Activated CD4-positive, alpha-beta T cell treated with anti-CD3 and anti-CD28 coated beads, Interleukin-2, amount 10 ng/mL, durations not matched to agents 7 days and 5 days (primary cell): ENCODE results near the gene CEP85. TPM values are rescaled to one million over a fixed set of nuclear protein-coding genes. Genes with fewer than 3 reads are reported as not detected.

ENCODE experiments used
- CTCF ChIA-PET: fragments of 350-600 bp; sonication (Branson Sonifier 250); formaldehyde crosslinking; loops from one replicate; lab custom pipeline; 2021; ENCODE audit warnings: antibody characterized with exemption; lab: Charles Lee
- POLR2A ChIA-PET: fragments of 350-600 bp; sonication (Branson Sonifier 250); formaldehyde crosslinking; loops from one replicate; lab custom pipeline; 2021; ENCODE audit warnings: antibody characterized with exemption; lab: Charles Lee
- DNase-seq: peaks from one replicate; pipeline ENCODE4 v3.0.0-alpha.2; 2020
- H3K27ac Mint-ChIP-seq: one replicate; pipeline ENCODE4 v1.8.0; 2021; ENCODE audit warnings: mild to moderate bottlenecking, moderate library complexity, mixed read lengths
- H3K27me3 Mint-ChIP-seq: one replicate; pipeline ENCODE4 v1.8.0; 2021; ENCODE audit warnings: mixed read lengths
- H3K36me3 Mint-ChIP-seq: one replicate; pipeline ENCODE4 v1.8.0; 2021; ENCODE audit warnings: low read depth, mixed read lengths
- H3K4me1 Mint-ChIP-seq: one replicate; pipeline ENCODE4 v1.8.0; 2021; ENCODE audit warnings: mixed read lengths
- H3K4me3 Mint-ChIP-seq: one replicate; pipeline ENCODE4 v1.8.0; 2021; ENCODE audit warnings: mild to moderate bottlenecking, moderate library complexity, mixed read lengths
- H3K9me3 Mint-ChIP-seq: one replicate; pipeline ENCODE4 v1.8.0; 2021; ENCODE audit warnings: mixed read lengths
- total RNA-seq, 2 experiments: library from RNA; stranded (reverse); gene quantifications; one replicate each; pipeline ENCODE4 v1.2.3, GENCODE V29; 2021

CEP85 gene
- total RNA-seq, 2 experiments from 2014 or later = 46.9 to 49.0 TPM

DNA sequence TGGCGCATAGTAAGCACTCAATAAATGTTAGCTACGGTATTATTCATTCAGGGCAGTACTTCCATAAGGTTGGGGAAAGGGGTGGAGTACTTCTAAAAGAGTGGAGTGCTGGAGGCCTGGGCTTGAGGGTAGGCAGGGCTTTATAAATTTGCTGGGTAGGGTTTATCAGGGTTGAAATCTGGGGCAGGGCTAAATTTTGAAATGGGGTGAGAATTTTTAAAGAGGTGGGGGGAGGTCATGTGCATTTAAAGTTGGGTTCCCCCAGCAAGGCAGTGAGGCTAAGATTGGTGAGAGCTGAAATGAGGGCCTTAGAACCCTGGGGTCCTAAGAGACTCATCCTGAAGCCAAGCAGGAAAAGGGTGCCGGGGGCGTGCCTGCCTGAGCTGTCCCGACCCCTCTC, 33.6 kb upstream of the CEP85 start:
- POLR2A ChIA-PET = no interaction called here
- H3K4me3 Mint-ChIP-seq = no peak overlapping the region

DNA sequence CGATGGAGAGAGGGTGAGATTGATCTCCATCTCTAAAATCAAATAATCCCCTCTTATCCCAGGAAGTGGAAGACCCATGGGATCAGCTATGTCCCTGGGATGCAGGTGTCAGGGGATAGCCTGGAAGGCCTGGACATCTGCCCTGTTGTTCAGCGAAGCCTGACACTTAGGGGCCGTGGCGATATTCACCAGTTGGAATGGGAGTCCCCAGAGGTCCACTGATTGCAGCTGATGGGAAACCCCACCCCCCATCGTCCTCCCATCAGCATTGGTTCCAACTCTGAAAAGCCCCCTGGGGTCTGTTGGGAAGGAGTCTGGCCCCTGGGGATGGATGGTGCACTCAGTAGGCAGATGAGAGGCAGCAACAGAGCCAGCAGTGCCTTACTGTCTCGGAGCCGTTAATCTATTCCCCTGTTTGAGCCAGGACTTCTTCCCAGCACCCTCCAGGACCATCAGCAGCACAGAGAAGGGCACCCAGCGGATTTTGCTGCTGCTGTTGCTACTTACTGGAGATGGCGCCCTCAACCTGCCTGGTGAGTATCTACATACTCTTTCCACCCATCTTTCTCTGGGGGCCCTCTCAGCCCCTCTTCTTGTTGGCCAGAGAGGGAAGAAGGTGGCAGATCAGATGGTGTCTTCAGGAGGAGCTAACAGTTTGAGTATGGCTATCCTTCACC, 30.2 kb upstream of the CEP85 start:
- Mint-ChIP-seq H3K4me3 (no peak overlapping the region), H3K27me3 (no peaks in the 10 kb centered on the region), H3K36me3 (no peaks in the 10 kb centered on the region), H3K9me3 (no peaks in the 10 kb centered on the region), H3K4me1 (peaks cover 38% of the 10 kb centered on the region), H3K27ac (peak overlapping the region; percentile 84)
- no peak for DNase-seq
- POLR2A ChIA-PET = no interaction called here
- CTCF ChIA-PET = interaction anchor here (0.6 to 3.6 kb wide), 9 partner anchors 12 to 57 kb away, joined by 3 to 20 read pairs (median 3); partner anchors contain the start of genes CEP85 and ZNF593

More for the DNA sequence above, 33.6 kb upstream of the CEP85 start:
- CTCF ChIA-PET = interaction anchor here (1.0 to 1.2 kb wide), 2 partner anchors 12 to 170 kb away, joined by 3 to 4 read pairs; no protein-coding TSS in a partner anchor
- Mint-ChIP-seq H3K9me3 (no peaks in the 10 kb centered on the region), H3K4me1 (peaks cover 38% of the 10 kb centered on the region), H3K27ac (peak overlapping the region; percentile 84), H3K27me3 (no peaks in the 10 kb centered on the region), H3K36me3 (no peaks in the 10 kb centered on the region)
- no peak for DNase-seq

DNA sequence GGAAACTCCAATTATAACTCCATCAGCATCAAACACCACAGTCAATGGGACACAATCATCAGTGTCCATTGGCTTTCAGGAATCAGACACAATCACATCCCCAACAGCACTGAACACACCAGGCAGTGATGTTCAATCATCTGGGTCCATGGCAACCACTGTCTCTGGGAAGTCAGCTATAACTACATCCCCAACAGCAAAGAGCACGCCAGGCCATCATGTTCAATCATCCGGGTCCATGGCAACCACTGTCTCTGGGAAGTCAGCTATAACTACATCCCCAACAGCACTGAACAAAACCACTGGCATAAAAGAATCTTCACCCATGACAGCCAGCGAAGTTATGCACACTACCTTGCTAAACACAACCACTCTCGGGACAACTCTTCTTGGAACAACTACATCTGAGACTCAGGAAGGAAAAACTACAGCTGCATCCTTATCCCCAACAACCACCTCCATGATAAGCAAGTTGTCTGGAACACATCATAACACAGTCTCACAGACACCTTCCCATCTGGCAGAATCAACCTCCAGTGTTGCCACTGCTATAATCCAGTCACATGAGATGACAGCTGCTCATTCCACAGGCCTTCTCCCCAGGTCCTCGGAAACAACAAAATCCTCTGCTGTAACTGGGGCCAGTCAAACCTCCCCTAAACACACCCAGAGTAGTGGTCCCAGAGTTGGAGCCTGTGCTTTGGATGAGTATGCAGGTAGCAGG, 23.7 kb upstream of the CEP85 start:
- no peak overlapping the region for H3K27ac Mint-ChIP-seq
- POLR2A ChIA-PET = no interaction called here

DNA sequence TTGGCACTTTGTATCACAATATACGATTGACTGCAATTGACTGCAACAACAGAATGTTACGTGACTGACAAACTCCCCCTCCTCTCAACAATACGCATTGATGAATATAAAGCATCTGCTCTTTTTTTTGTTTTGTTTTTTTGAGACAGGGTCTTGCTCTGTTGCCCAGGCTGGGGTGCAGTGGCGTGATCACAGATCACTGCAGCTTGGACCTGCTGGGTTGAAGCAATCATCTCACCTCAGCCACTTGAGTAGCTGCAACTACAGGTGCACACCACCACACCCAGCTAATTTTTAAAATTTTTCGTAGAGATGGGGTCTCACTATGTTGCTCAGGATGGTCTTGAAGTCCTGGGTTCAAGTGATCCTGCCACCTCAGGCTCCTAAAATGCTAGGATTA, 21.3 kb upstream of the CEP85 start:
- Mint-ChIP-seq H3K9me3 (no peaks in the 10 kb centered on the region), H3K27me3 (peaks cover 15% of the 10 kb centered on the region), H3K27ac (no peak overlapping the region), H3K4me1 (no peaks in the 10 kb centered on the region), H3K4me3 (no peak overlapping the region), H3K36me3 (no peaks in the 10 kb centered on the region)
- POLR2A ChIA-PET = no interaction called here
- no peak for DNase-seq
- CTCF ChIA-PET = interaction anchor here (0.7 to 7.3 kb wide), 2 partner anchors 21 to 26 kb away, joined by 3 to 31 read pairs; partner anchors contain the start of gene CEP85

More for the DNA sequence above, 23.7 kb upstream of the CEP85 start:
- CTCF ChIA-PET = interaction anchor here (0.6 to 7.3 kb wide), 8 partner anchors 19 to 507 kb away, joined by 3 to 31 read pairs (median 4); partner anchors contain the start of genes CEP85 and ZNF593
- Mint-ChIP-seq H3K4me1 (no peaks in the 10 kb centered on the region), H3K27me3 (peaks cover 11% of the 10 kb centered on the region), H3K9me3 (no peaks in the 10 kb centered on the region), H3K36me3 (no peaks in the 10 kb centered on the region), H3K4me3 (no peak overlapping the region)
- DNase-seq = no peak

DNA sequence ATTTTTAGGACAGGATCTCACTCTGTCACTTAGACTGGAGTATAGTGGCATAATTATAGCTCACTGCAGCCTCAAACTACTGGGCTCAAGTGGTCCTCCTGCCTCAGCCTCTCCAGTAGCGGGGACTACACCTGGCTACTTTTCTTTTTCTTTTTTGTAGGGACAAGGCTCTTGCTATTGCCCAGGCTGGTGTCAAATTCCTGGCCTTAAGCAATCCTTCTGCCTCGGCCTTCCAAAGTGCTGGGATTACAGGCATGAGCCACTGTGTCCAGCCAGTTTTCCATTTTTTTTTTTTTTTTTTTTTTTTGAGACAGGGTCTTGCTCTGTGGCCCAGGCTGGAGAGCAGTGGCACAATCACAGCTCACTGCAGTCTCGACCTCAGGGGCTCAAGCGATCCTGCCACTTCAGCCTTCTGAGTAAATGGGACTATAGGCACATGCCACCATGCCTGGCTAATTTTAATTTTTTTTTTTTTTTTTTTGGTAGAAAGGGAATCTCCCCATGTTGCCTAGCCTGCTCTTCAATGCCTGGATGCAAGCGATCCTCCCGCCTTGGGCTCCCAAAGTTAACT, 20.6 kb upstream of the CEP85 start:
- H3K27me3 Mint-ChIP-seq = peaks cover 15% of the 10 kb centered on the region
- CTCF ChIA-PET = interaction anchor here (7.3 kb wide), 1 partner anchor 21 kb away, joined by 31 read pairs; the partner anchor contains the start of gene CEP85
- H3K4me1 Mint-ChIP-seq = no peaks in the 10 kb centered on the region
- H3K4me3 Mint-ChIP-seq = no peak overlapping the region
- DNase-seq = no peak
- no peaks in the 10 kb centered on the region for H3K9me3 Mint-ChIP-seq
- H3K27ac Mint-ChIP-seq = no peak overlapping the region
- POLR2A ChIA-PET = no interaction called here
- no peaks in the 10 kb centered on the region for H3K36me3 Mint-ChIP-seq

DNA sequence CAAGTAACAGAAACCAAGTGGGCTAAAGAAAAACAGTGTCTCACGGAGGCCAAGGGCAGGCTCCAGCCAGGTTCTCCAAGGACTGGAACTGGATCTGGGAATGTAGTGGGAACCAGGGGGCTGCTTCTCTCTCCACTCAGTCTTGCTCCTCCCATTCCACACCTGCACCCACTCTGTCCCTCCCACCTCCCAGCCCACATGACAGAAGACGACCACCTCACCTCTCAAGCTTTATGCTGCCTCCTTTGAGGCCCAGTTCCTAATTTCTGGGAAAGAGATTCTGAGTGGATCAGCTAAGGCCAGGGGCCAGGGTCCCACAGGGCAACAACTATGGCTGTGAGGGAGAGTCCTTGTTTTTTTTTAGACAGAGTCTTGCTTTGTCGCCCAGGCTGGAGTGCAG, 18.8 kb upstream of the CEP85 start:
- no peak for DNase-seq
- Mint-ChIP-seq H3K4me1 (no peaks in the 10 kb centered on the region), H3K36me3 (no peaks in the 10 kb centered on the region), H3K9me3 (no peaks in the 10 kb centered on the region), H3K27ac (no peak overlapping the region), H3K4me3 (no peak overlapping the region), H3K27me3 (peaks cover 8% of the 10 kb centered on the region)
- ChIA-PET CTCF (interaction anchor here (0.7 to 7.3 kb wide), 4 partner anchors 11 to 419 kb away, joined by 4 to 31 read pairs (median 4); partner anchors contain the start of gene CEP85), POLR2A (interaction anchor here (0.6 kb wide), 1 partner anchor 135 kb away, joined by 3 read pairs; no protein-coding TSS in a partner anchor)

DNA sequence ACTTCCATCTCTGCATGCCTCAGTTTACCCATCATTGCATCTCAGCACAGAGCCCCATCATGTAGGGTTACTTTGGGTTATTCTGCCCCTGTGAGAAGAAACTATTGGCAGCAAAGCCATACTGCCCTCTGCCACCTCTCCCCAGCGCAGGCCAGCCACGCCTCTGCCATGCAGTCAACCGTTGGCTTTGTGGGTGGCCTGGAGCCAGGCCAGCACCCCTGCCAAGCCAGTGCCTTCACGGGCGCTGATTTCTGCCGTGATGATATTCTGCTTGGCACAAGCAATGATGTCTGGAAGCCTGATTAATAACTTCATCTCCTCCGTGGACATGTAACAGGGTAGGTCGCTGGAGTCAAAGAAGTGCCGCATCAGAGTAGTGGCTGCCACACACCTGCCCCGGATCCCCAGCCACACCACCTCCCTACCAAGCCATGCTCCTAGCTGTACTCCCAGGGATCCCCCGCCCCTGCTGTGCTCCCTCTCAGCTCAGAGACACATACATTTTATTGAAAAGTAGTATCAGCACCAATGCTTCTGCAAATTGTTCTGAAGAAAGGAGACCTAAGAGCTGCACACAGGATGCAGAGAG, 15.0 kb upstream of the CEP85 start:
- no peaks in the 10 kb centered on the region for H3K36me3 Mint-ChIP-seq
- no peaks in the 10 kb centered on the region for H3K9me3 Mint-ChIP-seq
- ChIA-PET POLR2A (no interaction called here), CTCF (interaction anchor here (1.0 to 4.7 kb wide), 2 partner anchors 15 to 66 kb away, joined by 3 to 21 read pairs; partner anchors contain the start of gene CEP85)
- no peak overlapping the region for H3K4me3 Mint-ChIP-seq
- no peaks in the 10 kb centered on the region for H3K4me1 Mint-ChIP-seq
- no peak overlapping the region for H3K27ac Mint-ChIP-seq
- DNase-seq = no peak
- peaks cover 12% of the 10 kb centered on the region for H3K27me3 Mint-ChIP-seq

DNA sequence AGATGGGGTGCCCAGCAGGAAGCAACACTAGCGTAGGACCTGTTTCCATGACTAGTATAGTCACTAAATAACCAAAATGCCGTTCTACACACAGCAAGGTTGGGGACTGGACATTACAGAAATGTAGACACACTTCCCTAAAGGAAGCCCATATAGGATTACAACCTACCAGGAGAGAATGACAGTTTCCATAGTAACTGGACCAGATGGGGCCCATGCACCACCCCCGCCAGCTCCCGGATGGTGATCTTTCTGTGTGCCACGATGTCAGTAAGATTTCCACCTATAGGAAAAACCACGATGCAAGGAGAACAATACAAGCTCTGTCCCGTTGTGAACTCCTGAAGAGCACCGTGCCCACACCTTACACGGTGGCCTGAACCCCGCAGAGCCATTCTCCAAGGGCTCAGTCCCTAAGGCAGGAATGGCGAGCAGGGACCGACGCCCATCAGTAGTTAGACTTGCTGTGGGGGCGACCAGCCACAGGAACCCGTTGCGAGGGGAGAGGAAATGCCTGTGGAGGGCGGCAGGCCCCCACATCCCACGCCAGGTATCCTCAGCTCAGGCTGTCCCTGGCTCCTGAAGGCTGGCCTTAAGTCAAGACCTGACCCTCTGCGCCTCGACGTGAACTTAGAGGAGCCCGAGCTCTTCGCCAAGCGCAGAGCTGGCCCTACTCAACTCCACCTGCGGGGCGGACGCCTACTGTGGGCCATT, 13.6 kb upstream of the CEP85 start:
- ChIA-PET CTCF (interaction anchor here (4.7 kb wide), 1 partner anchor 14 kb away, joined by 21 read pairs; the partner anchor contains the start of gene CEP85), POLR2A (no interaction called here)
- no peaks in the 10 kb centered on the region for H3K36me3 Mint-ChIP-seq
- peaks cover under 1% of the 10 kb centered on the region for H3K4me1 Mint-ChIP-seq
- DNase-seq = no peak
- H3K4me3 Mint-ChIP-seq = no peak overlapping the region
- peaks cover 23% of the 10 kb centered on the region for H3K27me3 Mint-ChIP-seq
- H3K9me3 Mint-ChIP-seq = no peaks in the 10 kb centered on the region
- no peak overlapping the region for H3K27ac Mint-ChIP-seq

DNA sequence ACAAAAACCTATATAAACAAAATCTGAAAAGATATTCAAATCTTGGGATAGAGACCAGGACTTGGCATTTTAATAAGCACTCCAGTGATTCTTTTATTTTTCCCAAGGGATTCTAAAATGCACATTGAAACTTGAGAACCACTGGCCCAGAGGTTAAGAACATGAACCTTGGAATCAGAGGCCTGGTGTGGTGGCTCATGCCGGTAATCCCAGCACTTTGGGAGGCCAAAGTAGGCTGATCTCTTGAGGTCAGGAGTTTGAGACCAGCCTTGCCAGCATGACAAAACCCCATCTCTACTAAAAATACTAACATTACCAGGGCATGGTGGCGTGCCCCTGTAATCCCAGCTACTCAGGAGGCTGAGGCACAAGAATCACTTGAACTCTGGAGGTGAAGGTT, 12.9 kb upstream of the CEP85 start:
- no peak overlapping the region for H3K27ac Mint-ChIP-seq
- H3K4me1 Mint-ChIP-seq = peaks cover 6% of the 10 kb centered on the region
- no peaks in the 10 kb centered on the region for H3K36me3 Mint-ChIP-seq
- no peaks in the 10 kb centered on the region for H3K9me3 Mint-ChIP-seq
- ChIA-PET CTCF (interaction anchor here (4.7 kb wide), 1 partner anchor 13 kb away, joined by 21 read pairs; the partner anchor contains the start of gene CEP85), POLR2A (no interaction called here)
- no peak for DNase-seq
- no peak overlapping the region for H3K4me3 Mint-ChIP-seq
- H3K27me3 Mint-ChIP-seq = peaks cover 30% of the 10 kb centered on the region

DNA sequence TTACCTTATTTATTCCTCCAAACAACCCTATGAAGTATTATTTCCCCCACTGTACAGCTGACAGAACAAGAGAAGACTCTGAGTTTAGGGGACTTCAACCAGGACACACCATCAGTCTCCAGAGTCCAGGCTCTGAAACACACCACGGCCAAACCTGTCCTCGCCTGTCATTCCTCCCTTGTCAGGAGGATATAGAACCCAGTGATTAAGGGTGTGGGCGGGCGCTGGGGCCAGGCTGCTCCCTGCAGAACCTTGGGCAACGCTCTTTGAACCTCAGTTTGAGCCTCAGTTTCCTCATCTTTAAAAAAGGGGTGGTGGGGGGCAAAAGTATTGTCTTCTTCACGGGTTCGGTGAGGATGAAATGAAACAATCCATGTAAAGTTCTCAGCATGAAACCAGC, 9.4 kb upstream of the CEP85 start:
- ChIA-PET CTCF (interaction anchor here (2.3 kb wide), 1 partner anchor 9 kb away, joined by 9 read pairs; the partner anchor contains the start of gene CEP85), POLR2A (no interaction called here)
- Mint-ChIP-seq H3K4me3 (no peak overlapping the region), H3K9me3 (no peaks in the 10 kb centered on the region), H3K27me3 (peaks cover 46% of the 10 kb centered on the region), H3K36me3 (no peaks in the 10 kb centered on the region), H3K4me1 (peaks cover 10% of the 10 kb centered on the region), H3K27ac (no peak overlapping the region)
- no peak for DNase-seq

DNA sequence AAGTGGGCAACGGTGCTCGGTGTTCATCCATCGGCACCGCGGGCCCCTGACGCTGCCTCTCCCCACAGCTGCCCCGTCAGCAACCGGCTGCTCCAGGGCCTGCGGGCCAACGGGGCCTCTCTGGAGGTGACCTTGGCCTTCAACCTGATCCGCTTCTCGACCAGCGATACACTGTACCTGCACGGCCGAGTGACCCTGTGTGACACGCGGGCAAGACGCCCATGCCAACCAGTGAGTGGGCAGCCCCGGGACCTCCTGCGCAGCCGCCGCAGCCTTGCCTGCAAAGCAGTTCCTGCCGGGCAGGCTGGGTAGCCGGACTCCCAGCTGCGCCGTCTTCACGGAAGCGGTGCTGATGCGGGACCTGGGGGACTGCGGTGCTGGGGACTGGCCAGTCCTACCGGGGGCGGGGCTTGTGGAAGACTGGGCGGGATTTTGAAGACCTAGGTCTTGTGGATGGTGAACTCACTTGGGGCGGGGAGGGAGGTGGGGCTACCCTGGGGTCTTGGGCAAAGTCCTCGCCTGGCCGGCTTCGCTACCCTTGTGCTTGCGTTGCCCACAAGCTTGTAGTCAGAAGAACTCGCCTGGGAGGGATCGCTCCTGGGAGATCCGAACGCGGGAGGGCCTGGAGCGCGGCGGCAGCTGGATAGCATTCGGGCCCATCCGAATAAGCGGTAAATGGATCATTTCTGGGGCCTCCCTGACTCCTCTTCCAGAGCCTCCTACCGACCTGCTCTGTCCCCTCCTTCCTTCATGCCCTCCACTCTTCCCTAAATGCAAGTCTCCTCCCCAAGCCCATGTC, 8.8 kb upstream of the CEP85 start:
- Mint-ChIP-seq H3K27me3 (peaks cover 46% of the 10 kb centered on the region), H3K36me3 (no peaks in the 10 kb centered on the region), H3K9me3 (no peaks in the 10 kb centered on the region), H3K4me1 (peaks cover 10% of the 10 kb centered on the region), H3K4me3 (peak overlapping the region; percentile 3), H3K27ac (no peak overlapping the region)
- DNase-seq = peak; percentile 44
- ChIA-PET CTCF (interaction anchor here (2.3 kb wide), 1 partner anchor 9 kb away, joined by 9 read pairs; the partner anchor contains the start of gene CEP85), POLR2A (no interaction called here)
